ENCODE measurements around the gene TPRA1. TPM values are rescaled to one million over a fixed set of nuclear protein-coding genes. Genes with fewer than 3 reads are reported as not detected.
A peak's percentile ranks its signal among the peaks of the same experiment; 100 is the strongest.

The TPRA1 gene
- total and polyA plus RNA-seq, 9 of the 15 experiments (the other 6 are each of a cell fraction or from before 2014, with no cell fraction given) = 0.66 to 21.5 (median 11.1) TPM

DNA sequence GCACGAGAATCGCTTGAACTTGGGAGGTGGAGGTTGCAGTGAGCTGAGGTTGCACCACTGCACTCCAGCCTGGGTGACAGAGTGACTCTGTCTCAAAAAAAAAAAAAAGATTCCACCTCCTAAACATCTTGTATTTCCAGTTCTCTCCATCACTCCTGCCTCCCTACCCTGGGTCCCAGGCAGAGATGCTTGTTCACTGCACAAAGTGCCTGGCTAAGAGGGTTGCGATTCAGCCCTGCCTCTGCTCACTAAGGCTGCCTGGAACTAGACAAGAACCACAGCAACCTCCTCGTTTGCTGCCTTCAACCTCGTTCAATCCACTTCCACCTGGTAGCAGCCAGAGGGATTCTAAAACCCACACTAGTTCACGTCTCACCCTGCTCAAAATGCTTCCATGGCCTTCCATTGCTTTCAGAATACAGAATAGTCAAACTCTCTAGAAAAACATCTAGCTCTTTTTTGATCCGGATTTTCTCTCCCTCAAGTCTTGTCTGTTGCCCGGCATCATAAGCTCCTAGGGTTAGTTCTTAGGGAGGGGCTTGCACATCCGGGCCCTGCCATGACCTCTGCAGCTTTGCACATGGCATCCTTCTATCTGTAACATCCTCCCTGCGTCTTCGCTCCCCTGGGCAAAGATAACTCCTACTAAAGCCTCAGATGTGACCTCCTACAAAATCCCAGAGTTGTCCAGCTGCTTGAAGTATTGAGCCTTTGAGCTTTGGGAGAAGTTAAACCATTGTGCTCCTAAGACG is 6.7 kb upstream of the TPRA1 start (continued):
- TF ChIP-seq, protein P1, sequence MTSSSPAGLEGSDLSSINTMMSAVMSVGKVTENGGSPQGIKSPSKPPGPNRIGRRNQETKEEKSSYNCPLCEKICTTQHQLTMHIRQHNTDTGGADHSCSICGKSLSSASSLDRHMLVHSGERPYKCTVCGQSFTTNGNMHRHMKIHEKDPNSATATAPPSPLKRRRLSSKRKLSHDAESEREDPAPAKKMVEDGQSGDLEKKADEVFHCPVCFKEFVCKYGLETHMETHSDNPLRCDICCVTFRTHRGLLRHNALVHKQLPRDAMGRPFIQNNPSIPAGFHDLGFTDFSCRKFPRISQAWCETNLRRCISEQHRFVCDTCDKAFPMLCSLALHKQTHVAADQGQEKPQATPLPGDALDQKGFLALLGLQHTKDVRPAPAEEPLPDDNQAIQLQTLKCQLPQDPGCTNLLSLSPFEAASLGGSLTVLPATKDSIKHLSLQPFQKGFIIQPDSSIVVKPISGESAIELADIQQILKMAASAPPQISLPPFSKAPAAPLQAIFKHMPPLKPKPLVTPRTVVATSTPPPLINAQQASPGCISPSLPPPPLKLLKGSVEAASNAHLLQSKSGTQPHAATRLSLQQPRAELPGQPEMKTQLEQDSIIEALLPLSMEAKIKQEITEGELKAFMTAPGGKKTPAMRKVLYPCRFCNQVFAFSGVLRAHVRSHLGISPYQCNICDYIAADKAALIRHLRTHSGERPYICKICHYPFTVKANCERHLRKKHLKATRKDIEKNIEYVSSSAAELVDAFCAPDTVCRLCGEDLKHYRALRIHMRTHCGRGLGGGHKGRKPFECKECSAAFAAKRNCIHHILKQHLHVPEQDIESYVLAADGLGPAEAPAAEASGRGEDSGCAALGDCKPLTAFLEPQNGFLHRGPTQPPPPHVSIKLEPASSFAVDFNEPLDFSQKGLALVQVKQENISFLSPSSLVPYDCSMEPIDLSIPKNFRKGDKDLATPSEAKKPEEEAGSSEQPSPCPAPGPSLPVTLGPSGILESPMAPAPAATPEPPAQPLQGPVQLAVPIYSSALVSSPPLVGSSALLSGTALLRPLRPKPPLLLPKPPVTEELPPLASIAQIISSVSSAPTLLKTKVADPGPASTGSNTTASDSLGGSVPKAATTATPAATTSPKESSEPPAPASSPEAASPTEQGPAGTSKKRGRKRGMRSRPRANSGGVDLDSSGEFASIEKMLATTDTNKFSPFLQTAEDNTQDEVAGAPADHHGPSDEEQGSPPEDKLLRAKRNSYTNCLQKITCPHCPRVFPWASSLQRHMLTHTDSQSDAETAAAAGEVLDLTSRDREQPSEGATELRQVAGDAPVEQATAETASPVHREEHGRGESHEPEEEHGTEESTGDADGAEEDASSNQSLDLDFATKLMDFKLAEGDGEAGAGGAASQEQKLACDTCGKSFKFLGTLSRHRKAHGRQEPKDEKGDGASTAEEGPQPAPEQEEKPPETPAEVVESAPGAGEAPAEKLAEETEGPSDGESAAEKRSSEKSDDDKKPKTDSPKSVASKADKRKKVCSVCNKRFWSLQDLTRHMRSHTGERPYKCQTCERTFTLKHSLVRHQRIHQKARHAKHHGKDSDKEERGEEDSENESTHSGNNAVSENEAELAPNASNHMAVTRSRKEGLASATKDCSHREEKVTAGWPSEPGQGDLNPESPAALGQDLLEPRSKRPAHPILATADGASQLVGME (CRISPR knock-in tag; IDR thresholded peaks at IDR 0.05) = no peak

DNA sequence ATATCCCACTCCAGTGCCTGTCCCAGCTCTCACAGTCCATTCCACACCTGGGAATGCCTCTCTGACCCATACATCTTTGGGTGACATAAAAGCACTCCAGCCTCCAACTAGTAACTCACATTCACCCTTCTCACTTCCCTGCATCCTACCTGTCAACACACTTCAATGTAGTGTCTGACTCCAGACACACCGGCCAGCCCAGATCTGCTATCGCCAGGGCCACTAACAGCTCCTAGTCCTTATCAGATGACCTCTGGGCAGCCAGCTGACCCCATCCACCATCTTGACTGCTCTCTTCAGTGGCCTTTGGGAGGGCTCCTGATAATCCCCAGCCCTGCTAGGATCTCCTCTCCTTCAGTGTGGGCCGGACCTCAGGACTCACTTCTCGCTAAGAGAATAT is 4.8 kb upstream of the TPRA1 start:
- peaks cover 49% of the 10 kb centered on the region in 2 experiments; a peak in 4 of 5 replicates for H3K4me1 ChIP-seq (replicated peaks in 1 of 2; ENCODE audit: control insufficient read depth in 2 of 2, insufficient read depth in 2 of 2, low read length in 2 of 2)
- BruUV-seq (replicated peaks) = no TSS peak
- peak; percentile 44 to 67 (median 47) for DNase-seq (ENCODE audit: extremely low read depth in 1 of 4, low spot score in 3 of 4)
- in situ Hi-C loops (cut with MboI) = no loop called here
- no peaks in the 10 kb centered on the region for H3K9me3 ChIP-seq (replicated peaks; ENCODE audit: control insufficient read depth, insufficient read depth, low read depth, low read length)
- ATAC-seq = no peak
- H3K36me3 ChIP-seq (ENCODE audit: control insufficient read depth, insufficient read depth, low read length) = peaks cover 14% of the 10 kb centered on the region
- ChIA-PET POLR2A (interaction anchor here (0.6 to 1.5 kb wide), 4 partner anchors 12 to 384 kb away, joined by 3 to 4 read pairs (median 4); no protein-coding TSS in a partner anchor), CTCF (ENCODE audit: low intra/inter-chr PET ratio) (no interaction called here)
- H3K9me1 ChIP-seq (ENCODE audit: control insufficient read depth, insufficient read depth, low read length) = no peaks in the 10 kb centered on the region
- 2% methylated on average over 4 of the region's 4 CpGs for WGBS (ENCODE audit: insufficient coverage, low coverage, missing lambda C conversion rate)
- peaks cover 31% of the 10 kb centered on the region for H3K79me2 ChIP-seq (ENCODE audit: control insufficient read depth, insufficient read depth, low read length)
- no peak overlapping the region; the same call in 1 of the 3 replicates for H3K27ac ChIP-seq (ENCODE audit: extremely low read depth, low read depth, low read length)
- no peak overlapping the region for H3K4me3 ChIP-seq
- H3K4me2 ChIP-seq (ENCODE audit: insufficient read depth, low read length) = no peak overlapping the region; the same call in 1 of the 2 replicates
- no peak for FAIRE-seq
- intact Hi-C loops (cut with micrococcal nuclease) = no loop called here
- H4K20me1 ChIP-seq (replicated peaks; ENCODE audit: control insufficient read depth, insufficient read depth, low read length) = no peaks in the 10 kb centered on the region
- no peaks in the 10 kb centered on the region for H3K27me3 ChIP-seq (ENCODE audit: control insufficient read depth in 2 of 2, insufficient read depth in 2 of 2, low read length in 2 of 2)
- H2AFZ ChIP-seq (ENCODE audit: low read depth, low read length) = no peak overlapping the region
- H3K9ac ChIP-seq (ENCODE audit: insufficient read depth in 1 of 2, low read depth in 2 of 2, low read length in 2 of 2) = peak overlapping the region in 1 of 2 experiments; percentile 31; a peak in 1 of 4 replicates
- TF ChIP-seq, protein P2, sequence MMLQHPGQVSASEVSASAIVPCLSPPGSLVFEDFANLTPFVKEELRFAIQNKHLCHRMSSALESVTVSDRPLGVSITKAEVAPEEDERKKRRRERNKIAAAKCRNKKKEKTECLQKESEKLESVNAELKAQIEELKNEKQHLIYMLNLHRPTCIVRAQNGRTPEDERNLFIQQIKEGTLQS (IDR thresholded peaks at IDR 0.05) = no peak
- TF ChIP-seq, protein P2 (CRISPR knock-in tag; conservative IDR thresholded peaks at IDR 0.05) = no peak
- TF ChIP-seq YY1 (IDR thresholded peaks at IDR 0.05; ENCODE audit: borderline replicate concordance in 1 of 3, control insufficient read depth in 1 of 3, extremely low read depth in 1 of 3, insufficient read depth in 3 of 3, insufficient read length in 1 of 3, insufficient replicate concordance in 2 of 3, low read depth in 1 of 3, low read length in 2 of 3) = peak in 1 of 3 experiments; percentile 72
- TF ChIP-seq, protein P3, sequence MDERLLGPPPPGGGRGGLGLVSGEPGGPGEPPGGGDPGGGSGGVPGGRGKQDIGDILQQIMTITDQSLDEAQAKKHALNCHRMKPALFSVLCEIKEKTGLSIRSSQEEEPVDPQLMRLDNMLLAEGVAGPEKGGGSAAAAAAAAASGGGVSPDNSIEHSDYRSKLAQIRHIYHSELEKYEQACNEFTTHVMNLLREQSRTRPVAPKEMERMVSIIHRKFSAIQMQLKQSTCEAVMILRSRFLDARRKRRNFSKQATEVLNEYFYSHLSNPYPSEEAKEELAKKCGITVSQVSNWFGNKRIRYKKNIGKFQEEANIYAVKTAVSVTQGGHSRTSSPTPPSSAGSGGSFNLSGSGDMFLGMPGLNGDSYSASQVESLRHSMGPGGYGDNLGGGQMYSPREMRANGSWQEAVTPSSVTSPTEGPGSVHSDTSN (CRISPR knock-in tag; IDR thresholded peaks at IDR 0.05; ENCODE audit: low read depth) = no peak
- TF ChIP-seq, protein P3 (tag; conservative IDR thresholded peaks at IDR 0.05; ENCODE audit: low read depth) = peak; percentile 56; the same call in 1 of the 2 replicates
- TF ChIP-seq, protein P4, sequence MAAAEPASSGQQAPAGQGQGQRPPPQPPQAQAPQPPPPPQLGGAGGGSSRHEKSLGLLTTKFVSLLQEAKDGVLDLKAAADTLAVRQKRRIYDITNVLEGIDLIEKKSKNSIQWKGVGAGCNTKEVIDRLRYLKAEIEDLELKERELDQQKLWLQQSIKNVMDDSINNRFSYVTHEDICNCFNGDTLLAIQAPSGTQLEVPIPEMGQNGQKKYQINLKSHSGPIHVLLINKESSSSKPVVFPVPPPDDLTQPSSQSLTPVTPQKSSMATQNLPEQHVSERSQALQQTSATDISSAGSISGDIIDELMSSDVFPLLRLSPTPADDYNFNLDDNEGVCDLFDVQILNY (CRISPR knock-in tag; IDR thresholded peaks at IDR 0.05) = no peak
